NCI-H1694 (cell line): Measurements from ENCODE around the gene DSTN.
A peak's percentile ranks its signal among the peaks of the same experiment; 100 is the strongest.

Source experiments
- DNase-seq: peaks from one replicate; lab custom pipeline; 2025; lab: John Stamatoyannopoulos, UW

Gene DSTN

GRCh38 chr20:17569616-17570346 is at the start of gene DSTN:
Gene DSTN, plus strand, starts transcription at chr20:17570075. Its CDS starts 134 bp downstream, at chr20:17570209.
- DNase-seq, result peak; percentile 45

- no peak for DNase-seq
These were observed 49.3 kb upstream of the DSTN start for GRCh38 chr20:17520583-17520982.

GRCh38 chr20:17522528-17522927 is 47.3 kb upstream of the DSTN start:
- DNase-seq, result no peak

- DNase-seq, result no peak
These were observed 46.5 kb upstream of the DSTN start for GRCh38 chr20:17523326-17523725.

- no peak for DNase-seq
These were observed 45.3 kb upstream of the DSTN start for GRCh38 chr20:17524560-17524959.

GRCh38 chr20:17525132-17525531 is 44.7 kb upstream of the DSTN start:
- no peak for DNase-seq

- no peak for DNase-seq
These were observed 44.2 kb upstream of the DSTN start for GRCh38 chr20:17525650-17526049.

- no peak for DNase-seq
These were observed 40.3 kb upstream of the DSTN start for GRCh38 chr20:17529586-17529985.

GRCh38 chr20:17530153-17530552 is 39.7 kb upstream of the DSTN start:
- DNase-seq, result no peak

- peak; percentile 20 for DNase-seq
These were observed 38.9 kb upstream of the DSTN start, which contains the start of gene BFSP1 for GRCh38 chr20:17530716-17531664. Gene BFSP1, minus strand, starts transcription at chr20:17531379. Its CDS starts 50 bp downstream, at chr20:17531329.

GRCh38 chr20:17531665-17532025 is 38.2 kb upstream of the DSTN start:
- DNase-seq, result peak; percentile 6

- no peak for DNase-seq
These were observed 36.5 kb upstream of the DSTN start for GRCh38 chr20:17533396-17533795.

- DNase-seq, result no peak
These were observed 35.8 kb upstream of the DSTN start for GRCh38 chr20:17534077-17534476.

- peak; percentile 82 for DNase-seq
These were observed 32.9 kb upstream of the DSTN start for GRCh38 chr20:17536944-17537444.

- DNase-seq, result no peak
These were observed 31.9 kb upstream of the DSTN start for GRCh38 chr20:17537959-17538358.

- no peak for DNase-seq
These were observed 31.2 kb upstream of the DSTN start for GRCh38 chr20:17538517-17539170.

GRCh38 chr20:17541596-17541995 is 28.3 kb upstream of the DSTN start:
- DNase-seq, result no peak

- no peak for DNase-seq
These were observed 27.9 kb upstream of the DSTN start for GRCh38 chr20:17541996-17542395.

- no peak for DNase-seq
These were observed 27.4 kb upstream of the DSTN start for GRCh38 chr20:17542481-17542880.

GRCh38 chr20:17542993-17543412 is 26.9 kb upstream of the DSTN start:
- no peak for DNase-seq

GRCh38 chr20:17543531-17544131 is 26.2 kb upstream of the DSTN start:
- no peak for DNase-seq

GRCh38 chr20:17545127-17545526 is 24.7 kb upstream of the DSTN start:
- no peak for DNase-seq
